B cell (primary cell): ENCODE data around the gene CRAT. TPM values are rescaled to one million over a fixed set of nuclear protein-coding genes. Genes with fewer than 3 reads are reported as not detected.

ENCODE experiments used
- ATAC-seq: fragments of 200-7000 bp; cut with Tn5 transposase; one replicate; pipeline ENCODE4 v1.10.0; 2021; ENCODE audit warnings: low read depth, mild to moderate bottlenecking, moderate number of reproducible peaks, moderate library complexity
- CTCF ChIA-PET: fragments of 350-600 bp; sonication (Branson Sonifier 250); formaldehyde crosslinking; loops from one replicate; lab custom pipeline; 2021; ENCODE audit warnings: antibody characterized with exemption, inconsistent platforms; lab: Charles Lee
- POLR2A ChIA-PET: fragments of 350-600 bp; sonication (Branson Sonifier 250); formaldehyde crosslinking; loops from one replicate; lab custom pipeline; 2021; ENCODE audit warnings: antibody characterized with exemption; lab: Charles Lee
- DNase-seq: peaks from one replicate; pipeline ENCODE4 v3.0.0; 2013
- H2AFZ ChIP-seq: 2 replicates; pipeline ENCODE4 v1.6.1; 2012; ENCODE audit warnings: mild to moderate bottlenecking, low read depth, low read length; ENCODE audit not compliant: insufficient read depth, poor library complexity, severe bottlenecking
- H3K27ac ChIP-seq, 2 donors: 1 replicate in 1 of 2; 2 replicates in 1 of 2; pipeline ENCODE4 v1.5.1; 2012 to 2013; ENCODE audit warnings: low read length in 2 of 2, mild to moderate bottlenecking in 2 of 2, moderate library complexity in 1 of 2
- H3K27me3 ChIP-seq, 4 experiments: fragments of 200-600 bp in 1 of 4; sonication (generic) in 1 of 4; replicated peaks in 1 of 4; 1 replicate in 2 of 4; 2 replicates in 2 of 4; pipeline versions ENCODE4 v1.6.1 to v1.7.0; 2013 to 2016; ENCODE audit warnings: low read length in 3 of 4, mild to moderate bottlenecking in 2 of 4, mixed read lengths in 1 of 4, moderate library complexity in 1 of 4; ENCODE audit not compliant: insufficient read depth in 4 of 4, control insufficient read depth in 3 of 4; ENCODE audit errors: control extremely low read depth in 1 of 4
- H3K36me3 ChIP-seq, 2 experiments: replicated peaks in 1 of 2; 1 replicate in 1 of 2; 2 replicates in 1 of 2; pipeline versions ENCODE4 v1.6.1 to v1.7.1; 2013; ENCODE audit warnings: low read length in 1 of 2; ENCODE audit not compliant: insufficient read depth in 2 of 2, control insufficient read depth in 1 of 2; ENCODE audit errors: control extremely low read depth in 1 of 2, extremely low read depth in 1 of 2
- H3K4me1 ChIP-seq, 2 donors: fragments of 200-600 bp in 1 of 2; sonication (generic) in 1 of 2; 1 replicate in 1 of 2; 2 replicates in 1 of 2; pipeline versions ENCODE4 v1.5.1 to v1.6.1; 2013 to 2017; ENCODE audit warnings: low read length in 2 of 2; ENCODE audit not compliant: control insufficient read depth in 2 of 2, insufficient read depth in 2 of 2
- H3K4me2 ChIP-seq: replicated peaks from 2 replicates; pipeline ENCODE3; 2012; ENCODE audit warnings: mild to moderate bottlenecking, low read depth, low read length; ENCODE audit not compliant: poor library complexity, severe bottlenecking
- H3K4me3 ChIP-seq, 5 experiments: fragments of 200-600 bp in 1 of 5; sonication (generic) in 1 of 5; 1 replicate in 3 of 5; 2 replicates in 2 of 5; pipeline versions ENCODE4 v1.5.1 to v1.7.0; 2011 to 2016; ENCODE audit warnings: low read length in 4 of 5, mild to moderate bottlenecking in 4 of 5, low read depth in 2 of 5, control low read depth in 1 of 5, moderate library complexity in 1 of 5; ENCODE audit not compliant: insufficient read depth in 1 of 5; ENCODE audit errors: control extremely low read depth in 1 of 5, extremely low read depth in 1 of 5
- H3K79me2 ChIP-seq: fragments of 200-600 bp; sonication (generic); one replicate; pipeline ENCODE4 v1.6.0; 2016; ENCODE audit warnings: low read length; ENCODE audit not compliant: control insufficient read depth, insufficient read depth
- H3K9ac ChIP-seq: fragments of 200-600 bp; sonication (generic); 2 replicates; pipeline ENCODE4 v1.6.1; 2017; ENCODE audit warnings: mild to moderate bottlenecking, low read length, moderate library complexity
- H3K9me3 ChIP-seq, 3 donors: one replicate each; pipeline versions ENCODE4 v1.6.1 to v1.7.1; 2013; ENCODE audit warnings: low read length in 2 of 3; ENCODE audit not compliant: control insufficient read depth in 2 of 3, insufficient read depth in 1 of 3; ENCODE audit errors: control extremely low read depth in 1 of 3
- H4K20me1 ChIP-seq: 2 replicates; pipeline ENCODE4 v1.6.0; 2012; ENCODE audit warnings: mild to moderate bottlenecking, low read length; ENCODE audit not compliant: insufficient read depth, control insufficient read depth, poor library complexity, severe bottlenecking
- H3K27ac Mint-ChIP-seq: one replicate; pipeline ENCODE4 v1.8.0; 2021; ENCODE audit warnings: mixed read lengths
- H3K27me3 Mint-ChIP-seq: one replicate; pipeline ENCODE4 v1.8.0; 2021; ENCODE audit warnings: mixed read lengths
- H3K4me1 Mint-ChIP-seq: one replicate; pipeline ENCODE4 v1.8.0; 2021; ENCODE audit warnings: mixed read lengths
- H3K4me3 Mint-ChIP-seq: one replicate; pipeline ENCODE4 v1.8.0; 2021; ENCODE audit warnings: mixed read lengths
- H3K9me3 Mint-ChIP-seq: one replicate; pipeline ENCODE4 v1.8.0; 2022; ENCODE audit warnings: mixed read lengths; ENCODE audit not compliant: insufficient read depth
- CTCF ChIP-seq: fragments of 200-600 bp; IDR thresholded peaks from one replicate; pipeline ENCODE4 v1.8.0; 2022; ENCODE audit warnings: antibody characterized with exemption, mild to moderate bottlenecking
- EZH2 ChIP-seq: IDR thresholded peaks from 2 replicates; pipeline ENCODE4 v1.6.1; 2012; ENCODE audit warnings: borderline replicate concordance, low read depth, mild to moderate bottlenecking, moderate library complexity, low read length; ENCODE audit not compliant: insufficient read depth, poor library complexity, severe bottlenecking
- WGBS: methylation state at CpG from one replicate; pipeline ENCODE4 v1.1.5; 2013; ENCODE audit warnings: missing lambda C conversion rate; ENCODE audit not compliant: insufficient coverage; 5-methylcytosine and 5-hydroxymethylcytosine counted together
- intact Hi-C: fragments of 100-400 bp; cut with micrococcal nuclease; formaldehyde crosslinking; loops from one replicate; pipeline ENCODE4 v1.10.0; 2022
- polyA minus RNA-seq: library from RNA; depleted of rRNA, polyadenylated mRNA; stranded (reverse); fragments of >200 nt; gene quantifications from 2 replicates; pipeline ENCODE4 v1.2.3, GENCODE V29; 2012
- polyA plus RNA-seq: library from polyadenylated mRNA; depleted of rRNA; stranded (reverse); fragments of >200 nt; gene quantifications from 2 replicates; pipeline ENCODE4 v1.2.3, GENCODE V29; 2012
- total RNA-seq, 2 donors: library from RNA; stranded (reverse); fragments of 120-200 nt in 1 of 2; gene quantifications; 1 replicate in 1 of 2; 2 replicates in 1 of 2; pipeline versions ENCODE4 v1.2.3 to v1.2.4, GENCODE V29; 2013 to 2022

Gene CRAT
- 11.8 and 14.1 TPM in 2 replicates for total RNA-seq
- total RNA-seq (2013) = 4.2 TPM
- polyA plus RNA-seq = 8.0 and 9.0 TPM in 2 replicates
- polyA minus RNA-seq = 5.1 and 16.8 TPM in 2 replicates

- Histone ChIP-seq H3K4me2 (peak within 1 kb of the TSS; percentile 100), H4K20me1 (no peaks in the 10 kb centered on the region), H3K79me2 (peaks cover 42% of the 10 kb centered on the region), H3K9ac (peak within 1 kb of the TSS; percentile 86), H3K4me1 (peaks cover 12 to 19% of the 10 kb centered on the region in 2 donors), H3K4me3 (peak within 1 kb of the TSS; percentile 92 to 98 (median 95)), H3K36me3 (no peaks in the 10 kb centered on the region), H3K27me3 (no peaks in the 10 kb centered on the region), H3K9me3 (no peaks in the 10 kb centered on the region), H3K27ac (peak within 1 kb of the TSS; percentile 81 to 85), H2AFZ (peak within 1 kb of the TSS; percentile 100)
- ChIA-PET CTCF (interaction anchor here (0.6 to 4.4 kb wide), 5 partner anchors 21 to 498 kb away, joined by 3 to 18 read pairs (median 3); no protein-coding TSS in a partner anchor), POLR2A (interaction anchor here (0.6 to 1.1 kb wide), 5 partner anchors 29 to 778 kb away, joined by 3 to 6 read pairs (median 3); partner anchors contain the start of gene DOLPP1)
- ATAC-seq = peak; percentile 88
- WGBS = under 1% methylated on average over 67 of the region's 77 CpGs
- H3K27me3 Mint-ChIP-seq = no peaks in the 10 kb centered on the region
- H3K9me3 Mint-ChIP-seq = no peaks in the 10 kb centered on the region
- TF ChIP-seq CTCF (no peak), EZH2 (no peak)
- DNase-seq = peak; percentile 96
- H3K4me1 Mint-ChIP-seq = peaks cover 25% of the 10 kb centered on the region
- H3K27ac Mint-ChIP-seq = peak within 1 kb of the TSS; percentile 96
- intact Hi-C loops = loop anchor here (1.0 to 10.0 kb wide), 10 partner anchors 29 to 944 kb away; partner anchors contain the start of genes ASB6, DOLPP1, GPR107 and IER5L
- peak within 1 kb of the TSS; percentile 96 for H3K4me3 Mint-ChIP-seq
Observed at GRCh38 chr9:129110740-129111527, at the start of gene CRAT, which contains the start of gene PTPA. CRAT (minus strand) TSS chr9:129110793; CDS start chr9:129110509, 284 bp downstream. PTPA (plus strand) TSS chr9:129111415; CDS start chr9:129111601, 186 bp downstream.
